ENCODE measurements around the gene SPESP1. TPM values are rescaled to one million over a fixed set of nuclear protein-coding genes. Genes with fewer than 3 reads are reported as not detected.
A peak's percentile ranks its signal among the peaks of the same experiment; 100 is the strongest.

The SPESP1 gene
- total RNA-seq, 2 donors from 2014 or later = 0.86 to 1.1 TPM

- no peak overlapping the region for H3K27ac Mint-ChIP-seq
- H3K36me3 Mint-ChIP-seq (ENCODE audit: low read depth) = no peaks in the 10 kb centered on the region
- H3K4me3 Mint-ChIP-seq = no peak overlapping the region
- no peak for ATAC-seq (replicated peaks)
- H3K4me1 Mint-ChIP-seq = no peaks in the 10 kb centered on the region
- H3K9me3 Mint-ChIP-seq = peaks cover 4% of the 10 kb centered on the region
- H3K27me3 Mint-ChIP-seq = peaks cover 38% of the 10 kb centered on the region
These were observed 48.7 kb downstream of the SPESP1 start for GRCh38 chr15:68979006-68979405.

- Mint-ChIP-seq H3K27ac (no peak overlapping the region), H3K9me3 (peaks cover 4% of the 10 kb centered on the region), H3K27me3 (peaks cover 30% of the 10 kb centered on the region), H3K4me3 (no peak overlapping the region), H3K4me1 (no peaks in the 10 kb centered on the region), H3K36me3 (ENCODE audit: low read depth) (no peaks in the 10 kb centered on the region)
- no peak for ATAC-seq (replicated peaks)
These were observed 49.5 kb downstream of the SPESP1 start for GRCh38 chr15:68979816-68980215.

GRCh38 chr15:68980786-68981185 is 50.5 kb downstream of the SPESP1 start:
- Mint-ChIP-seq H3K36me3 (ENCODE audit: low read depth) (no peaks in the 10 kb centered on the region), H3K27me3 (peaks cover 31% of the 10 kb centered on the region), H3K9me3 (peaks cover 4% of the 10 kb centered on the region), H3K27ac (no peak overlapping the region), H3K4me1 (no peaks in the 10 kb centered on the region), H3K4me3 (no peak overlapping the region)
- ATAC-seq (replicated peaks) = no peak

GRCh38 chr15:68981941-68982340 is 51.6 kb downstream of the SPESP1 start:
- no peaks in the 10 kb centered on the region for H3K36me3 Mint-ChIP-seq (ENCODE audit: low read depth)
- no peak overlapping the region for H3K4me3 Mint-ChIP-seq
- no peak overlapping the region for H3K27ac Mint-ChIP-seq
- H3K9me3 Mint-ChIP-seq = peaks cover 3% of the 10 kb centered on the region
- ATAC-seq (replicated peaks) = no peak
- H3K4me1 Mint-ChIP-seq = no peaks in the 10 kb centered on the region
- peaks cover 35% of the 10 kb centered on the region for H3K27me3 Mint-ChIP-seq

GRCh38 chr15:68982976-68983563 is 52.7 kb downstream of the SPESP1 start:
- H3K27ac Mint-ChIP-seq = no peak overlapping the region
- ATAC-seq (replicated peaks) = no peak
- H3K36me3 Mint-ChIP-seq (ENCODE audit: low read depth) = no peaks in the 10 kb centered on the region
- H3K4me3 Mint-ChIP-seq = no peak overlapping the region
- no peaks in the 10 kb centered on the region for H3K9me3 Mint-ChIP-seq
- H3K27me3 Mint-ChIP-seq = peaks cover 39% of the 10 kb centered on the region
- H3K4me1 Mint-ChIP-seq = no peaks in the 10 kb centered on the region

- ATAC-seq (replicated peaks) = no peak
- peaks cover 38% of the 10 kb centered on the region for H3K27me3 Mint-ChIP-seq
- H3K4me1 Mint-ChIP-seq = no peaks in the 10 kb centered on the region
- H3K27ac Mint-ChIP-seq = no peak overlapping the region
- H3K36me3 Mint-ChIP-seq (ENCODE audit: low read depth) = no peaks in the 10 kb centered on the region
- H3K4me3 Mint-ChIP-seq = no peak overlapping the region
- H3K9me3 Mint-ChIP-seq = no peaks in the 10 kb centered on the region
These were observed 53.7 kb downstream of the SPESP1 start for GRCh38 chr15:68983961-68984481.

- no peak overlapping the region for H3K4me3 Mint-ChIP-seq
- H3K27ac Mint-ChIP-seq = no peak overlapping the region
- H3K27me3 Mint-ChIP-seq = peaks cover 38% of the 10 kb centered on the region
- no peaks in the 10 kb centered on the region for H3K4me1 Mint-ChIP-seq
- H3K9me3 Mint-ChIP-seq = no peaks in the 10 kb centered on the region
- no peak for ATAC-seq (replicated peaks)
- H3K36me3 Mint-ChIP-seq (ENCODE audit: low read depth) = no peaks in the 10 kb centered on the region
These were observed 54.3 kb downstream of the SPESP1 start for GRCh38 chr15:68984586-68984985.

GRCh38 chr15:68985361-68985891 is 55.1 kb downstream of the SPESP1 start:
- H3K27me3 Mint-ChIP-seq = peaks cover 34% of the 10 kb centered on the region
- no peak for ATAC-seq (replicated peaks)
- H3K36me3 Mint-ChIP-seq (ENCODE audit: low read depth) = no peaks in the 10 kb centered on the region
- H3K9me3 Mint-ChIP-seq = no peaks in the 10 kb centered on the region
- H3K4me3 Mint-ChIP-seq = no peak overlapping the region
- no peak overlapping the region for H3K27ac Mint-ChIP-seq
- H3K4me1 Mint-ChIP-seq = no peaks in the 10 kb centered on the region

GRCh38 chr15:68986322-68986721 is 56.0 kb downstream of the SPESP1 start:
- ATAC-seq (replicated peaks) = no peak
- Mint-ChIP-seq H3K27me3 (peaks cover 34% of the 10 kb centered on the region), H3K27ac (no peak overlapping the region), H3K4me3 (no peak overlapping the region), H3K4me1 (no peaks in the 10 kb centered on the region), H3K9me3 (no peaks in the 10 kb centered on the region), H3K36me3 (ENCODE audit: low read depth) (no peaks in the 10 kb centered on the region)

GRCh38 chr15:68987120-68987519 is 56.8 kb downstream of the SPESP1 start:
- H3K27me3 Mint-ChIP-seq = peaks cover 27% of the 10 kb centered on the region

GRCh38 chr15:68987676-68988075 is 57.4 kb downstream of the SPESP1 start:
- H3K36me3 Mint-ChIP-seq (ENCODE audit: low read depth) = no peaks in the 10 kb centered on the region
- no peak overlapping the region for H3K27ac Mint-ChIP-seq
- ATAC-seq (replicated peaks) = no peak
- peaks cover 27% of the 10 kb centered on the region for H3K27me3 Mint-ChIP-seq
- no peaks in the 10 kb centered on the region for H3K9me3 Mint-ChIP-seq
- H3K4me1 Mint-ChIP-seq = no peaks in the 10 kb centered on the region
- no peak overlapping the region for H3K4me3 Mint-ChIP-seq

More at GRCh38 chr15:68987120-68987519, 56.8 kb downstream of the SPESP1 start:
- no peaks in the 10 kb centered on the region for H3K4me1 Mint-ChIP-seq
- no peaks in the 10 kb centered on the region for H3K9me3 Mint-ChIP-seq
- no peak for ATAC-seq (replicated peaks)
- H3K27ac Mint-ChIP-seq = no peak overlapping the region
- H3K36me3 Mint-ChIP-seq (ENCODE audit: low read depth) = no peaks in the 10 kb centered on the region
- no peak overlapping the region for H3K4me3 Mint-ChIP-seq

GRCh38 chr15:68989541-68990230 is 59.4 kb downstream of the SPESP1 start:
- Mint-ChIP-seq H3K27me3 (peaks cover 20% of the 10 kb centered on the region), H3K4me1 (no peaks in the 10 kb centered on the region), H3K4me3 (no peak overlapping the region), H3K27ac (no peak overlapping the region), H3K9me3 (no peaks in the 10 kb centered on the region), H3K36me3 (ENCODE audit: low read depth) (no peaks in the 10 kb centered on the region)
- no peak for ATAC-seq (replicated peaks)

- ATAC-seq (replicated peaks) = peak; percentile 19
- H3K4me1 Mint-ChIP-seq = no peaks in the 10 kb centered on the region
- H3K9me3 Mint-ChIP-seq = no peaks in the 10 kb centered on the region
- H3K27ac Mint-ChIP-seq = no peak overlapping the region
- H3K4me3 Mint-ChIP-seq = no peak overlapping the region
- no peaks in the 10 kb centered on the region for H3K36me3 Mint-ChIP-seq (ENCODE audit: low read depth)
- H3K27me3 Mint-ChIP-seq = peaks cover 18% of the 10 kb centered on the region
These were observed 60.1 kb downstream of the SPESP1 start for GRCh38 chr15:68990231-68990991.

GRCh38 chr15:68990992-68991500 is 60.7 kb downstream of the SPESP1 start:
- no peaks in the 10 kb centered on the region for H3K9me3 Mint-ChIP-seq
- H3K27me3 Mint-ChIP-seq = peaks cover 18% of the 10 kb centered on the region
- no peak for ATAC-seq (replicated peaks)
- H3K36me3 Mint-ChIP-seq (ENCODE audit: low read depth) = no peaks in the 10 kb centered on the region
- H3K27ac Mint-ChIP-seq = no peak overlapping the region
- H3K4me3 Mint-ChIP-seq = no peak overlapping the region
- no peaks in the 10 kb centered on the region for H3K4me1 Mint-ChIP-seq
